Stimulated activated CD4-positive, alpha-beta T cell treated with anti-CD3 and anti-CD28 coated beads, TNF-alpha, amount 100 ng/mL, for 48 hours (primary cell): ENCODE data around the gene ARHGEF17.
"Not testable (repeated sequence)": the region's sequence is repeated elsewhere in the genome, so short reads cannot be mapped to it uniquely, and the experiment has no call there.

Experiments used
- DNase-seq, 3 donors: peaks; one replicate each; pipeline ENCODE4 v3.0.0-alpha.2; 2020; ENCODE audit warnings: low read depth in 3 of 3

ARHGEF17 gene

GRCh38 chr11:73308003-73308960, at the start of gene ARHGEF17:
TSS of gene ARHGEF17 (plus strand) at chr11:73308276. CDS start at chr11:73308639, 363 bp downstream.
- DNase-seq = no peak

GRCh38 chr11:73259406-73260126, 48.5 kb upstream of the ARHGEF17 start:
- no peak for DNase-seq

GRCh38 chr11:73260127-73260457, 48.0 kb upstream of the ARHGEF17 start:
- no peak for DNase-seq

- no peak for DNase-seq
Measured at GRCh38 chr11:73262851-73263495, 45.1 kb upstream of the ARHGEF17 start.

GRCh38 chr11:73263640-73264039, 44.4 kb upstream of the ARHGEF17 start:
- no peak for DNase-seq

GRCh38 chr11:73265278-73265810, 42.7 kb upstream of the ARHGEF17 start:
- DNase-seq = no peak

GRCh38 chr11:73265853-73266645, 42.0 kb upstream of the ARHGEF17 start:
- no peak for DNase-seq

- no peak for DNase-seq
Measured at GRCh38 chr11:73266646-73267020, 41.4 kb upstream of the ARHGEF17 start.

- no peak for DNase-seq
Measured at GRCh38 chr11:73267122-73267846, 40.8 kb upstream of the ARHGEF17 start.

- no peak for DNase-seq
Measured at GRCh38 chr11:73267906-73268540, 40.1 kb upstream of the ARHGEF17 start.

GRCh38 chr11:73268671-73269271, 39.3 kb upstream of the ARHGEF17 start:
- DNase-seq = no peak

- no peak for DNase-seq
Measured at GRCh38 chr11:73269459-73270015, 38.5 kb upstream of the ARHGEF17 start.

GRCh38 chr11:73270016-73270854, 37.8 kb upstream of the ARHGEF17 start:
- no peak for DNase-seq

- DNase-seq = no peak
Measured at GRCh38 chr11:73270855-73271477, 37.1 kb upstream of the ARHGEF17 start.

GRCh38 chr11:73271478-73271865, 36.6 kb upstream of the ARHGEF17 start:
- not testable (repeated sequence) for DNase-seq

GRCh38 chr11:73271936-73272679, 36.0 kb upstream of the ARHGEF17 start, which contains the start of gene P2RY6:
TSS of gene P2RY6 (plus strand) at chr11:73272338. CDS start at chr11:73296519, 24,181 bp downstream.
- DNase-seq = no peak

- DNase-seq = no peak
Measured at GRCh38 chr11:73272680-73273038, 35.4 kb upstream of the ARHGEF17 start.
